ENCODE results near the gene ETV1.

- TF ChIP-seq CTCF (IDR thresholded peaks at IDR 0.05) (no peak), POLR2A (IDR thresholded peaks at IDR 0.05) (no peak)
Measured at GRCh38 chr7:13992596-13992964, 3.1 kb upstream of the ETV1 start.
